ENCODE measurements around the gene PPP2R3A.

Gene PPP2R3A

DNA sequence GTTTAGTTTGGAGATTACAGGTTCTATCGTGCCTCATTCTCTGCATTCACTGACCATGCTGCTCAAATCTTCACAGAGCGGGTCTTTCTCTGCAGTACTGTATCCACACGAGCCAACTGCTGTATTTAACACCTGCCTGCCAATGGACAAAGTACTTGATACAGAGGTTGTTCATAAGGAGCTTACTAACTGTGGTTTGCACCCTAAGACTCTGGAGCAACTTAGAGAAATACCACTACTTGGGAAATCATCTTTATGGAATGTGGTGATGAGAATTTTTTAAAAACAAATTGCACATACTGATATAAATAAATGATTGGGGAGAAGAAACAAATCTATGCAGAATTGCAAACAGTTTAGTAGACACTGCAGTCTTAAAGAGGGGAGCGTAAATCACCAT lies 90.0 kb downstream of the PPP2R3A start:
- no peaks in the 10 kb centered on the region for H3K36me3 ChIP-seq (replicated peaks; ENCODE audit: insufficient read depth, low read length)
- H2AFZ ChIP-seq (ENCODE audit: low read length), result no peak overlapping the region
- H3K4me2 ChIP-seq (ENCODE audit: low read depth, low read length), result no peak overlapping the region
- no peaks in the 10 kb centered on the region for H3K79me2 ChIP-seq (ENCODE audit: low read length)
- H3K27ac ChIP-seq (ENCODE audit: low read length), result no peak overlapping the region
- H3K4me1 ChIP-seq (ENCODE audit: low read length), result no peaks in the 10 kb centered on the region
- no peak overlapping the region for H3K9ac ChIP-seq (ENCODE audit: low read length)
- no peak for DNase-seq
- no peaks in the 10 kb centered on the region for H3K9me2 ChIP-seq (replicated peaks; ENCODE audit: insufficient read depth, low read length)
- no peaks in the 10 kb centered on the region for H3F3A ChIP-seq (ENCODE audit: insufficient read depth, low read length)
- H4K20me1 ChIP-seq (ENCODE audit: insufficient read depth, low read length), result no peaks in the 10 kb centered on the region
- H3K9me3 ChIP-seq (replicated peaks; ENCODE audit: insufficient read depth, low read length), result no peaks in the 10 kb centered on the region
- TF ChIP-seq EZH2phosphoT487 (IDR thresholded peaks at IDR 0.05; ENCODE audit: low read length) (no peak), EZH2 (optimal IDR thresholded peaks at IDR 0.05; ENCODE audit: low read depth, low read length) (no peak)
- TF ChIP-seq, protein P1, sequence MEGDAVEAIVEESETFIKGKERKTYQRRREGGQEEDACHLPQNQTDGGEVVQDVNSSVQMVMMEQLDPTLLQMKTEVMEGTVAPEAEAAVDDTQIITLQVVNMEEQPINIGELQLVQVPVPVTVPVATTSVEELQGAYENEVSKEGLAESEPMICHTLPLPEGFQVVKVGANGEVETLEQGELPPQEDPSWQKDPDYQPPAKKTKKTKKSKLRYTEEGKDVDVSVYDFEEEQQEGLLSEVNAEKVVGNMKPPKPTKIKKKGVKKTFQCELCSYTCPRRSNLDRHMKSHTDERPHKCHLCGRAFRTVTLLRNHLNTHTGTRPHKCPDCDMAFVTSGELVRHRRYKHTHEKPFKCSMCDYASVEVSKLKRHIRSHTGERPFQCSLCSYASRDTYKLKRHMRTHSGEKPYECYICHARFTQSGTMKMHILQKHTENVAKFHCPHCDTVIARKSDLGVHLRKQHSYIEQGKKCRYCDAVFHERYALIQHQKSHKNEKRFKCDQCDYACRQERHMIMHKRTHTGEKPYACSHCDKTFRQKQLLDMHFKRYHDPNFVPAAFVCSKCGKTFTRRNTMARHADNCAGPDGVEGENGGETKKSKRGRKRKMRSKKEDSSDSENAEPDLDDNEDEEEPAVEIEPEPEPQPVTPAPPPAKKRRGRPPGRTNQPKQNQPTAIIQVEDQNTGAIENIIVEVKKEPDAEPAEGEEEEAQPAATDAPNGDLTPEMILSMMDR (IDR thresholded peaks at IDR 0.05; ENCODE audit: low read length), result no peak
- H3K27me3 ChIP-seq (replicated peaks; ENCODE audit: insufficient read depth, low read length), result no peaks in the 10 kb centered on the region
- H3K4me3 ChIP-seq (ENCODE audit: low read length), result no peak overlapping the region

- Histone ChIP-seq H4K20me1 (ENCODE audit: insufficient read depth, low read length) (no peaks in the 10 kb centered on the region), H2AFZ (ENCODE audit: low read length) (no peak overlapping the region), H3K36me3 (replicated peaks; ENCODE audit: insufficient read depth, low read length) (no peaks in the 10 kb centered on the region), H3K9me3 (replicated peaks; ENCODE audit: insufficient read depth, low read length) (no peaks in the 10 kb centered on the region), H3K4me1 (ENCODE audit: low read length) (no peaks in the 10 kb centered on the region), H3K27ac (ENCODE audit: low read length) (no peak overlapping the region), H3K9ac (ENCODE audit: low read length) (no peak overlapping the region), H3K4me3 (ENCODE audit: low read length) (no peak overlapping the region), H3K79me2 (ENCODE audit: low read length) (no peaks in the 10 kb centered on the region), H3K4me2 (ENCODE audit: low read depth, low read length) (no peak overlapping the region), H3F3A (ENCODE audit: insufficient read depth, low read length) (no peaks in the 10 kb centered on the region), H3K27me3 (replicated peaks; ENCODE audit: insufficient read depth, low read length) (no peaks in the 10 kb centered on the region), H3K9me2 (replicated peaks; ENCODE audit: insufficient read depth, low read length) (no peaks in the 10 kb centered on the region)
- DNase-seq, result no peak
- TF ChIP-seq EZH2 (optimal IDR thresholded peaks at IDR 0.05; ENCODE audit: low read depth, low read length) (no peak), EZH2phosphoT487 (IDR thresholded peaks at IDR 0.05; ENCODE audit: low read length) (no peak)
- TF ChIP-seq, protein P1 (IDR thresholded peaks at IDR 0.05; ENCODE audit: low read length), result no peak
Observed at GRCh38 chr3:136067211-136067610, 101.7 kb downstream of the PPP2R3A start.

DNA sequence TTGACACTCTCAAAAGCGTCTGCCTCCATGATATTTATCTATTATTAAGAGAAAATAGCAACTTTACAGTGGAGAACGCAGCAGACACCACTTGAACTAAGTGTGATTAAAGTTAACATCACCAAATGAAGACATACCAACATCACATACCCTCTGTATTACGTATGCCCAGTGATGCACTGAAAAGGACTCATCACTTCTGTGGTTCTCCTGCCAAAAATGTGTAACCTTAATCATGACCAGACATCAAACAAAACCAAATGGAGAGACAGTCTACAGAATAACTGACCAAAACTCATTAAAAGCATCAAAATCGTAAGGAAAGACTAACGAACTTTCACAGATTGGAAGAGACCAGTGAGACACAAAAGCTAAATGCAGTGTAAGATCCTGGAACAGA lies 103.2 kb downstream of the PPP2R3A start:
- Histone ChIP-seq H3K27ac (ENCODE audit: low read length) (no peak overlapping the region), H3K9me3 (replicated peaks; ENCODE audit: insufficient read depth, low read length) (no peaks in the 10 kb centered on the region), H2AFZ (ENCODE audit: low read length) (no peak overlapping the region), H4K20me1 (ENCODE audit: insufficient read depth, low read length) (no peaks in the 10 kb centered on the region), H3K4me1 (ENCODE audit: low read length) (no peaks in the 10 kb centered on the region), H3K79me2 (ENCODE audit: low read length) (no peaks in the 10 kb centered on the region), H3K9me2 (replicated peaks; ENCODE audit: insufficient read depth, low read length) (no peaks in the 10 kb centered on the region), H3K4me3 (ENCODE audit: low read length) (no peak overlapping the region), H3K9ac (ENCODE audit: low read length) (no peak overlapping the region), H3F3A (ENCODE audit: insufficient read depth, low read length) (no peaks in the 10 kb centered on the region), H3K36me3 (replicated peaks; ENCODE audit: insufficient read depth, low read length) (no peaks in the 10 kb centered on the region), H3K4me2 (ENCODE audit: low read depth, low read length) (no peak overlapping the region), H3K27me3 (replicated peaks; ENCODE audit: insufficient read depth, low read length) (no peaks in the 10 kb centered on the region)
- DNase-seq, result no peak
- TF ChIP-seq EZH2phosphoT487 (IDR thresholded peaks at IDR 0.05; ENCODE audit: low read length) (no peak), EZH2 (optimal IDR thresholded peaks at IDR 0.05; ENCODE audit: low read depth, low read length) (no peak)
- TF ChIP-seq, protein P1 (IDR thresholded peaks at IDR 0.05; ENCODE audit: low read length), result no peak
